G401 (cell line): Measurements from ENCODE around the gene OR51I1. TPM values are rescaled to one million over a fixed set of nuclear protein-coding genes. Genes with fewer than 3 reads are reported as not detected.

Experiments
- DNase-seq: peaks from one replicate; pipeline ENCODE4 v3.0.0-alpha.2; 2015; ENCODE audit warnings: low spot score
- in situ Hi-C: cut with HindIII; loops from 2 replicates; pipeline ENCODE4 v1.10.0; 2016; ENCODE audit warnings: low sequenced_read_pairs, mixed read lengths
- total RNA-seq: library from RNA; depleted of rRNA; stranded (reverse); fragments of >200 nt; shearing (Covaris generic); gene quantifications from 2 replicates; pipeline ENCODE4 v1.2.3, GENCODE V29; 2014; rRNA removed

Gene OR51I1
- total RNA-seq, 1 experiment from 2014 or later: not detected

- no peak for DNase-seq
- in situ Hi-C loops: no loop called here
These were observed 47.2 kb downstream of the OR51I1 start for GRCh38 chr11:5394091-5394490.

Other genes starting within 250 kb of the OR51I1 start
- not detected in 2 replicates for gene OR51V1, start 240.8 kb downstream of the OR51I1 start, total RNA-seq
- not detected in 2 replicates for gene HBB, start 214.4 kb downstream of the OR51I1 start, total RNA-seq
- not detected in 2 replicates for gene HBD, start 207.0 kb downstream of the OR51I1 start, total RNA-seq
- not detected in 2 replicates for gene HBG1, start 191.7 kb downstream of the OR51I1 start, total RNA-seq
- not detected in 2 replicates for gene HBG2, start 186.7 kb downstream of the OR51I1 start, total RNA-seq
- gene HBE1, start 171.6 kb downstream of the OR51I1 start, total RNA-seq: not detected in 2 replicates
- gene OR51B4, start 139.6 kb downstream of the OR51I1 start, total RNA-seq: not detected in 2 replicates
- gene OR51B2, start 117.2 kb downstream of the OR51I1 start, total RNA-seq: not detected in 2 replicates
- gene OR51B5, start 98.0 kb downstream of the OR51I1 start, total RNA-seq: not detected in 2 replicates
- gene OR51B6, start 90.0 kb downstream of the OR51I1 start, total RNA-seq: not detected in 2 replicates
- not detected in 2 replicates for gene OR51M1, start 57.7 kb downstream of the OR51I1 start, total RNA-seq
- not detected in 2 replicates for gene OR51Q1, start 19.4 kb downstream of the OR51I1 start, total RNA-seq
- not detected in 2 replicates for gene OR51I2, start 7.8 kb upstream of the OR51I1 start, total RNA-seq
- not detected in 2 replicates for gene OR52D1, start 47.2 kb upstream of the OR51I1 start, total RNA-seq
- not detected in 2 replicates for gene UBQLN3, start 68.4 kb upstream of the OR51I1 start, total RNA-seq
- gene UBQLNL, start 75.2 kb upstream of the OR51I1 start, total RNA-seq: not detected in 2 replicates
- not detected in 2 replicates for gene OR52H1, start 107.0 kb upstream of the OR51I1 start, total RNA-seq
- not detected in 2 replicates for gene OR52B6, start 139.4 kb upstream of the OR51I1 start, total RNA-seq
- not detected in 2 replicates for gene TRIM6, start 155.1 kb upstream of the OR51I1 start, total RNA-seq
- gene TRIM34, start 183.5 kb upstream of the OR51I1 start, total RNA-seq: not detected in 2 replicates
- 11.1 and 14.3 TPM in 2 replicates for gene TRIM5, start 243.6 kb upstream of the OR51I1 start, total RNA-seq
- gene TRIM22, start 248.3 kb upstream of the OR51I1 start, total RNA-seq: 1.3 and 1.7 TPM in 2 replicates